ENCODE measurements around the gene PLEKHM3. TPM values are rescaled to one million over a fixed set of nuclear protein-coding genes. Genes with fewer than 3 reads are reported as not detected.
A peak's percentile ranks its signal among the peaks of the same experiment; 100 is the strongest.

The PLEKHM3 gene
- total and polyA plus RNA-seq, 2 of the 13 experiments (the other 11 are each of a cell fraction or from before 2014, with no cell fraction given): 4.5 to 4.7 TPM

GRCh38 chr2:207782238-207783030 lies 242.9 kb downstream of the PLEKHM3 start (continued):
- TF ChIP-seq POLR2AphosphoS2 (IDR thresholded peaks at IDR 0.05; ENCODE audit: low read depth, low read length): no peak
- TF ChIP-seq FOXP1 (IDR thresholded peaks at IDR 0.05): no peak
- TF ChIP-seq FOXP1 (CRISPR knock-in tag; IDR thresholded peaks at IDR 0.05): peak; percentile 65
- TF ChIP-seq ZMYM4 (CRISPR knock-in tag; IDR thresholded peaks at IDR 0.05): peak; percentile 73; the same call in 1 of the 2 replicates
- peak; percentile 61; the same call in 1 of the 2 replicates for TF ChIP-seq FOXK2 (IDR thresholded peaks at IDR 0.05)
- TF ChIP-seq ZNF768 (CRISPR knock-in tag; IDR thresholded peaks at IDR 0.05): peak; percentile 52; the same call in 1 of the 2 replicates
- no peak for TF ChIP-seq ZNF639 (CRISPR knock-in tag; conservative IDR thresholded peaks at IDR 0.05)
- peak; percentile 60 for TF ChIP-seq CEBPG (CRISPR knock-in tag; IDR thresholded peaks at IDR 0.05)
- 0 out of 2 replicates have a peak, but pooled peaks have one; percentile 37 for TF ChIP-seq ISL2 (CRISPR knock-in tag; IDR thresholded peaks at IDR 0.05)
- TF ChIP-seq RAD21 (CRISPR knock-in tag; IDR thresholded peaks at IDR 0.05): peak; percentile 21; the same call in 1 of the 2 replicates
- TF ChIP-seq ZNF354B (CRISPR knock-in tag; IDR thresholded peaks at IDR 0.05): no peak; the same call in 1 of the 2 replicates
- TF ChIP-seq ZNF432 (CRISPR knock-in tag; IDR thresholded peaks at IDR 0.05; ENCODE audit: borderline replicate concordance): no peak
- peak; percentile 80; the same call in 1 of the 2 replicates for TF ChIP-seq RCOR2 (CRISPR knock-in tag; IDR thresholded peaks at IDR 0.05)
- TF ChIP-seq ZBTB25 (CRISPR knock-in tag; IDR thresholded peaks at IDR 0.05): peak; percentile 62; the same call in 1 of the 2 replicates
- no peak for TF ChIP-seq TRIM22 (IDR thresholded peaks at IDR 0.05)
- TF ChIP-seq GABPA (IDR thresholded peaks at IDR 0.05; ENCODE audit: low read depth, low read length): no peak
- TF ChIP-seq GABPA (CRISPR knock-in tag; IDR thresholded peaks at IDR 0.05; ENCODE audit: low read depth): no peak
- no peak for TF ChIP-seq ZNF703 (CRISPR knock-in tag; IDR thresholded peaks at IDR 0.05; ENCODE audit: borderline replicate concordance)
- TF ChIP-seq ZBTB1 (CRISPR knock-in tag; IDR thresholded peaks at IDR 0.05; ENCODE audit: borderline replicate concordance): no peak
- TF ChIP-seq EP300 (IDR thresholded peaks at IDR 0.05; ENCODE audit: low read depth in 2 of 2, low read length in 2 of 2): peak in 1 of 2 experiments; percentile 63; a peak in 2 of 4 replicates
- TF ChIP-seq EP300 (CRISPR knock-in tag; IDR thresholded peaks at IDR 0.05; ENCODE audit: borderline replicate concordance): no peak
- peak; percentile 72; the same call in 1 of the 2 replicates for TF ChIP-seq SSRP1 (CRISPR knock-in tag; IDR thresholded peaks at IDR 0.05)
- TF ChIP-seq LBX2 (CRISPR knock-in tag; IDR thresholded peaks at IDR 0.05; ENCODE audit: borderline replicate concordance): no peak
- no peak for TF ChIP-seq ZNF24 (IDR thresholded peaks at IDR 0.05)
- peak; percentile 62; the same call in 1 of the 2 replicates for TF ChIP-seq BCL6 (CRISPR knock-in tag; IDR thresholded peaks at IDR 0.05)
- TF ChIP-seq ZNF891 (CRISPR knock-in tag; IDR thresholded peaks at IDR 0.05): no peak
- 0 out of 2 replicates have a peak, but pooled peaks have one; percentile 30 for TF ChIP-seq ZNF138 (CRISPR knock-in tag; IDR thresholded peaks at IDR 0.05; ENCODE audit: low read depth)
- peak; percentile 94 for TF ChIP-seq ZNF644 (CRISPR knock-in tag; IDR thresholded peaks at IDR 0.05; ENCODE audit: low read depth)
- no peak for TF ChIP-seq ZNF878 (CRISPR knock-in tag; IDR thresholded peaks at IDR 0.05)
- no peak for TF ChIP-seq SMARCE1 (IDR thresholded peaks at IDR 0.05; ENCODE audit: borderline replicate concordance)

All from HepG2 (cell line).